Renal pelvis (tissue), 4 donors: ENCODE measurements around the gene RASL10B. TPM values are rescaled to one million over a fixed set of nuclear protein-coding genes. Genes with fewer than 3 reads are reported as not detected.

ENCODE experiments used
- DNase-seq: peaks from one replicate; pipeline ENCODE4 v3.0.0-alpha.2; 2013
- polyA plus RNA-seq, 3 donors: library from polyadenylated mRNA; unstranded; fragments of 120-200 nt; gene quantifications; one replicate each; pipeline ENCODE4 v1.2.1, GENCODE V29; 2013; ENCODE audit not compliant: insufficient read length in 3 of 3

Gene RASL10B
- polyA plus RNA-seq, 3 donors = 12.4 to 17.1 (median 16.1) TPM

DNA sequence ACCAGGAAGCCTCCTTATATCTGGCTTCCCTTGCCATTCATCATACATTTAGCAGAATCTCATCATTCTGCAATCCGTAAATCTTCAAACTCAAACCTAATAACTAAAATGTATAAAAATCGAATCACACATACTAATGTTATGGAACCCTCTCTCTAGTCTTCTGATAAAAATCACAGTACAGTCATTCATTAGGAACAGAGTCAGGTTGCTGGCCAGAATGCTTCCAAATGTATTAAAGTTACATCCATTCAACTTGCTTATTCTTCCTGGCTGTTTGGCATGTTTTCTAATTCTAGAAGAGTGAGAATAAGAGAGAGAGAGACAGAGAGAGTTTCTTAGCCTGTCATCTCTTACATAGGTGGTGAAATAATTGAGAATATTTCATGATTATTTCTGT, 16.5 kb upstream of the RASL10B start:
- no peak for DNase-seq

DNA sequence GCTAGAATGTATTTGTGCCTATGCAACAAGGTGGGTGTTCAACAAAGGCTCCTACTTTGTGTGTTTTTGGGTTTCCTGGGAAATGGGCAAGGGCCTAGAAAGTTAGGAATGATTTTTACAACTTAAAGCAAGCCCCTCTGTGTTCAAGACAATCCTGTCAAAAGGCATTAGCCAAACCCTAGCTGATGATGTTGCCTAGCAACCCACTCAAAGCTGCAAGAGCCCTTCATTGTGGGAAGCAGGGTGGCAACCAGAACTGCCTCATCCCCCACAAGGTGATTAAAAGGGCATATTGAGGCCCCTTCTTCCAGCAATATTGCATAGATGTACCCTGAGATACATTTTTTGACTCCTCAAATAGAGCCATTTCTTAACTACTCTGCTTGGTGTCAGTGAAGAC, 16.0 kb upstream of the RASL10B start:
- no peak for DNase-seq

DNA sequence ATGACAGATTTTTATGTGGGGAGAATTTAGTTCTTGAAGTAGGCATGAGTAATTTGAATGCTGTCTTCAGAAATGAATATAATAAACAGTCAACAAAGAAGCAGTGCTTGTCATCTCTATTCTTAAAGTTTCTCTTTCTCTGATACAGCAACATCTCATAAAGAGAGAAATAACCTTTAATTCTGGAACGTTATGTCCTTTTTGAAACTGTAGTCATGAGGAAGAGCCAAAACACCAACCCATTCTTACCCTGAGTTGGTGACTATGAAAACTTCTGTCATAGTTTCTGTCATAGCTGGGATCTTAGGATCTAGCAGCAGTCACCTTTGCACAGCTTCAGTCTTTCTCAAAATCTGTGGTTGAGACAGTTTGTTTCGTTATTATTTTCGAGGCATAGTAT, 15.3 kb upstream of the RASL10B start:
- no peak for DNase-seq

DNA sequence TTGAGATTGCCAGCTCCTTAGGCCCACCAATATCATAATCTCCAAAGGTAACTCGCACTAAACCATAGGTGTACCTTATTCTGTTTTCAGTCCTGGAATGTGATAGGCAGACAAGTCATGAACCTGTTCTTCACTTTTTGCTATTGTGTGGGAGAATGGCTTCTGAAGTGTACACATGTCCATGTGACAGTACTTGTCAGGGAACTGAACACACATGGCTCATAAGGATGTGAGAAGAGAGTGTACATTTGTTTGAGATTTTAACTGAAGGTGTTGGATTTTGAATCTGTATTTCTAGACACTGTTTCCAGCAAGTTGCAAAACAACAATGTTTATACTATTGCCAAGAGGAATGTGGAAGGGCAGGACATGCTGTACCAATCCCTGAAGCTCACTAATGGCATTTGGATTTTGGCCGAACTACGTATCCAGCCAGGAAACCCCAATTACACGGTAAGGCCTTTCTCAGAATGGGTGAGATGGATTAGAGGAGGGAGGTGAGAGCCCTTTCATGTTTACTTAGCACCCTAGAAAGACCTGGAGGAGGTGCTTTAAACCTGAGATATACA, 14.5 kb upstream of the RASL10B start:
- DNase-seq = no peak

DNA sequence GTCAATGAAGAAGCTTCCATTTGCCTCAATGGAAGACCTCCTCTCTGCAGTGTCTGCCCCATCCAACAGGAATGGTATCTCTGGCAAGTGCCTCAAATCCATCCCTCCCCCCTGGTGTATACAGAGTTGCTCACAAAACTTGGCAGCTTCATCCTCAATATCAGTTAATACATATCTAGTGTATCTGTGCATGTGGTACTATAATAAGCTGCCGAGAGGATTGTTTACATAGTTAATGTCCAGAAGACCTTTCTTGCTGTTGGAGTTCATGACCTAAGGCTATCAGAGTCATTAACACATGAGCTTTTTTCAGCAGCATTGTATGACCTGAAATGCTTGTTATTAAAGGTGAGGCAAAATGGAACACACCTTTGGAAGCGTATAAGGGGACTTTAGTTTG, 14.0 kb upstream of the RASL10B start:
- no peak for DNase-seq

DNA sequence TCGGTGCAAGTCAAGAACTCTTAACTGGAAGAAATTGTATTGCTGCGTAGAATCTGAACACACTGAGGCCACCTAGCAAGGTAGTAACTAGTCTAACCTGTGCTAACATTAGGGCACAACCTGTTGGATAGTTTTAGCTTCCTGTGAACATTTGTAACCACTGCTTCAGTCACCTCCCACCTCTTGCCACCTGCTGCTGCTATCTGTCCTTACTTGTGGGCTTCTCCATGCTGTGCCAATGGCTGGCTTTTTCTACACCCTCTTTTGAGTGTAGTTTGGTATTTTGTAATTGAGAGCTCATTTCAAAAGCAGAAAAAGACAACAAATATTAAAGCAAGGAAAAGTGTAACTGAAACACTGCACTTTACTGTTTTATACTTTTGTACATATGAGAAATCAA, 7.7 kb upstream of the RASL10B start:
- no peak for DNase-seq

DNA sequence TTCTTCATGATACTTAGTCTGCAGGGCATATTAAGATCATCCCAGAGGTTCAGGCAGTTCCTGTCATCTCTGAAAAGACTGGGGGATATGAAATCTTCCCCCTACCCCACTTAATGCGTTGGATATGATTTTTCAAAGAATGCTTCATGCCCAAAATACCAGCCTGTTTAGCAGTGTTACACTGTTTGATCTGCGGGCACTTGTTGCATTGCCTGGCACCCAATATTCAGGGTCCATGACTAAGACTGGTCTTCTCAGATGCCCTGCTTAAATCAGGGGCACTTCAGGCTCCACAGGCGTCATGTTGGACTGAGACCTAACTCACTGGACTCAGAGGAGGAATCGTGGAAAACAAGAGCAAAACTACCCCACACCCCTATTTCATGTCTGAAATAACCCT, 6.4 kb upstream of the RASL10B start:
- no peak for DNase-seq

DNA sequence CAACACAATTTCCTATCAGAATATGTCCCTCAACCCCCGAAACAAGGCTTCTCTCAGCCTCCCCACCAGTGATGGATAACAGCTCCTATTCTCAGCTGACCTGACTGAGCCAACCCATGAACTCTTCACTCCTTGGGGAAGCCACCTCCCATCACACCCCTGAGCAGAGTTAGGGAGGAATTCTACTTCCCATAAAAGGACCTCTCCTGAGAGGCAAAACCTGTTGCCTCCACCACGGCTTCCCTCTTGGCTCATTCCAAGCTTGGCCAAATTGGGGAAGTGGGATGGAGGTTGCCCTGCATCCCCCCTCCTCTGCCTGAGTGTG, 5.7 kb upstream of the RASL10B start:
- no peak for DNase-seq

DNA sequence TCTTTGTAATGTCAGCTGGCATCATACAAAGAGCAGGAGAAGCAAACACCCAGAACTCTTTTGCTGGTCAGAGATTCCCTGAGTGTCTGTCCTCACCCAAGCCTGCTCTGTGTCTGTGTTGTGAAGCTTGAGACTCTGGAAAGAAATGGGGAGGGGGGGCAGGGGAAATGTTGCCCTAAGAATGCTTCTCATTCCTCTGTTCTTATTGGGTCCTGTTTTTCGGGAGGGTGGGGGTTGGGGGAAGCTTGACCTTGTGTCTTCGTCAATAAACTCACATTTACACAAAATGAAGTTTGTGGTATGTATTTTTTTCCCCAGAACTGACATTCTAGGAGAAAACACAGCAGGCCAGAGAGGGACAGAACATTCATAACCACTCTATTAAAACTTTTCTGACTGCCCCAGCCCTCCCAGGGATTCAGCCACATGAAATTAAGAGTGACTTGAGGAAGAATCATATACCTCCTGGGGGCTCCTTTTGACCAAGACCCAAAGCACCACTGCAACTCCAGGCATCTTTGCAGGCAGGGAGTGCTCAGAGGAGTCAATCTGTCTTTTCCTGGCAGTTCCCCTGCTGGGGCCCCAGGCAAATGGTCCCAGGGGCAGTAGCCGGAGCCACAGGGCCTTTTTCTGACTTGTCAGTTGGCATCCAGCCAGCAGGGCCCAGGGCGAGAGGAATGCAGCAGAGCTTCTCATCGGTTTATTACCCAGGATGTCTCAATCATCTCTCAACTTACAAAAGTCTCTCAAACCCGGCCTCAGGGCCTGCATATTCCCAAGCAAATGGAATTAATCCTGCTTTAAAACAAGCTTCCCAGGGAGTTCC, 5.1 kb upstream of the RASL10B start:
- peak; percentile 71 for DNase-seq

DNA sequence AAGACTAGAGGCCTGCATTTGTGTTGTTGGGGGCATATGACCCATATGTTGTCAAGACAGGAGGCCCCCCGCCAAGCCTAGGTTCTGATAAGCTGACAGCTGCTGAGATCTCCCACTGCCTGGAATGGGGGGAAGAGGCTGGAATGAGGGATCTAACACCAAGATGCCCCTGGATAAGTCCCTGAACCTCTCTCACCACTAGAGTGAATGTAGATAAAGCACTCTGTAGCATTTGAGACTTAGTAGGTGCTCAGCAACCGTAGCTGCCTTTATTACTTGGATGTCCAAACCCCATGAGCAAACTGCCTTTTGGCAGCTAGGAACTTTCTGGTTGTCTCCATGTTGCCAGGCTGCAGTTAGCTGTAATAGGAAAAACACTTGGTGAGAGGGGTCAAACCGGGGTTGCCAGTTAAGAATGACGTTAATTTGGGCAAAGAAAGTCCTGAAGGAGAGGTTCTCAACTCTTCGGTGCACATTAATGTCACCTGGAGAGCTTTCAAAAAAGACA, 4.4 kb upstream of the RASL10B start:
- no peak for DNase-seq

DNA sequence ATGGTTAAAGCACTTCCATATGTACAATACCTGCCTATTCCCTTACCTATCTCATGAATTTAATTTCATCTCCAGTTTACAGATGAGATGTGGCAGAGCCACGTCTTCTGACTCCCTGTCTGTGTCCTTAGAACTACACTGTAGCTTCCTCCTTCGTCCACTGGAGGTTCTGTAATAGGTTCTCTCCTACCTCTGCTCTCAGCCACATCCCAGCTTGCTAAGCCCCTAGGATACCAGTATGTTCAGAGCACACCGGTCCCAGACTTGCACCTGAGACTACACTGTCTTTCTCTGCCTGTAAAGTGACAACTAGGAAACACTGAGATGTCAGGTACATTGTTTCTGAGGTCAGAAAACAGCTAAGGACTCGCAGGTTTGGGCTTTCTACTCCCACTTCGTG, 3.8 kb upstream of the RASL10B start:
- DNase-seq = no peak

DNA sequence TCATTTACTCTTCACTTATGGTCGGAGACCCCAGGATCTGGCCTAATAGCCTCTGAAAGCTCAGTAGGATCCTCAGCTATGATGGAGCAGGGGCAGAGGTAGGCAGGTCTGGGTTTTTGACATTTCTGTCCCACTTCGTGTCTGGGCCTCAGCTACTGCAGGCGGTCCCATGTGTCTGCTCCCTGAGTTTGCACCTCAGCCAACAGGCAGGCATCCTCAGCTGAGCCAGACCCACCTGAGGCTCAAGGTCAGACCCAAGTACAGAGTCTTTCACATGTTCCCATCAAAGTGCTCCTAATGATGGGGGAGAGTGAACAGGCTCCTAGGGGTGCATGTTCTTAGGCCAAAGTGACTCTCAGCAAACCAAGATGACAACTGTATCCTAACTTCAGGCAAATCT, 2.9 kb upstream of the RASL10B start:
- no peak for DNase-seq

DNA sequence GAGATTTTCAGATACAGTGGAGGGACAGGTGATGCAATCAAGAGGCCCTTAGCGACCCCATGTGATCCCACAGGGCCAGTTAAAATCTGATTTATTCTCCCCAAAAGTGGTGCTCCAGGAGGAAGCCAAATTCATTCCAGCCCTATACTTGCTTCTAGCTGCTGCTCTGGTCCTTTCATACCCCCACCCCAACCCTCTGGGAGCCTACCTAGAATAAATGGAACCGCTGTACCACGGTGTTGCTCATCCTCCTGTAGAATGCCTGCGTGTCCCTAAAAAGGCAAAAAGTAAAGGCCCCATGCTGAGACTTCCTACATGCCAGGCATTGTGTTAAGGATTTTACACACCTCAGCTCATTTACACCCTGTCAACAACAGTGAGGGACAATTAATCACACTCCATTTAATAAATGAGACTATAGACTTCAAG, 2.0 kb upstream of the RASL10B start:
- DNase-seq = no peak

DNA sequence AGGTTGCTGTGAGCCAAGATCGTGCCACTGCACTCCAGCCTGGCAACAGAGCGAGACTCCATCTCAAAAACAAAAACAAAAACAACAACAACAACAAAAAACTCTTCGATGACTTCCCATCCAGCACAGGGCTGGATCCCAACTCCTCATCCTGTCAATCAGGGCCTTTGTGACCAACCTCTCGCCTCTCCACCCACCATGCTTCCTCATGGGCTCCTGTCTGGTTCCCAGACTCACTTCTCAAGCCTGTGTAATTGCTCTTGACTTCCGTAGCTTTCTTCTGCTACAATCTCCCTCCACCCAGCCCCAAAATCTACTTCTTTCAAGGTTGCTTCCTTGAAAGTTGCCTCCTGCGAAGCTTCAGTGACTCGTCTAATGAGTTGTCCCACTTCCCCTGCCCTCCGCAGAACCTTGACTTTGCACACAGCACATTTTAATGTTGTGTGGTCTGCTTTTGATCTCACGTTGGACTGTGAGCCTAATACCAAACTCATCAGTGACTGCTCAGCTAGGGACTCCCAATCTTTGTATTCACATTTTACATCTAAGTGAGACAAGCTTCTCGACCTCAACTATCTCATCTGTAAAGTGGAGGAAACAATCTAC, 936 bp upstream of the RASL10B start:
- no peak for DNase-seq

DNA sequence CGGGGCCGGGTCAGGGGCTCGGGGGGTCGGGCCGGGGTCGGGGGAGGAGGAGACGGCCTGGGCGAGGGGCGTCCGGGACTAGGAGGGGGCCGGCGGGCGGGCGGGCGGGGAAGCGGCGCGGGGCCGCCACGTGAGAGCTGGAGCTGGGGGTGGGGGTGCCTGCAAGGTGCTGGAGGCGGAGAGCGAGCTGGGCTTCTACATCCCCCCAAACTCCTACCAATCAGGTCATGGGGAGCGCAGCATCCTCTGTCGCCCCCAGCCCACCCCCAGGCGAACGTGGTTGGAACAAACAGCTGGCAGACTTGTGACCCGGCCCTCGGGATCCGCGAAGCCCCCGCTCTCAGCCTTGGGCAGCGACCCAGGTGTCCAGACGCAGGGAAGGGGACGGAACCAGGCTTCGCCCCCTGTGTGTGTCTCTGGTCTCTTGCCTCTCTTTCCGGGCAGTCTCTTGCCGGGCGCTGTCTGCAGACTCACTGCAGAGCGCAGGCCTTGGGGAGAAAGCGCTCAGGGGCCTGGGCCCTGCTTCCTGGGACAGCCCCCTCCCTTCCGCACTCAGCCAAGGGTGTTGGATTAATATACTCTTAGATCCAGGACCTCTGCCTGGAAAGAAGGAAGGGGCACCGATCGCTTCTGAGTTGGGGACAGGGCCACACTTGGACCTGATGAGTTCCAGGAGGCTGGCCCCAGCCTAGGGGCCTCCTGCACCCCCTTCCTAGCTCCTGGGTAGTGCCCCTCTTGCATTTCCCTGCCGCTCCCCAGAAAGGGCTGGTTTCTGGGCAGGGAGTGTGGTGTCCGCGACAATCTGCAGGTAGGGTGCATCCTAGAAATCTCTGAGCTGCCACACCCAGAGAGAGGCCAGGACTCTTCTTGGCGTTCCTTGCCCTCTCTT, 722 bp downstream of the RASL10B start:
- no peak for DNase-seq

DNA sequence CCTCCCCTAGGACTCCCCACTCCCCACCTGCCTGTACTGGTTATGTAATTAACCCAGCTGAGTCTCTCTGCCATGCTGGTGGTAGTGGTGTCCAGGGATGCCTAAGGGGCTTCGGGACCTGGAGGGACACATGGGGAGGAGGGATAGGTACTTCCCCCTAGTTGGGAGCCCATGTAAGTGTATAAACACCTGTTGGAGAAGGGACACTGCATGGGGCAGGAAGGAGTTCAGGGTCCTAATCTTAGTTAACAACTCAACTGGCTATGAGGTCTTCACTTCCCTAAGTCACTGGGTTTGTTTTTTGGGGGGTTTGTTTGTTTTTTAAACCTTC, 1.3 kb downstream of the RASL10B start:
- no peak for DNase-seq

DNA sequence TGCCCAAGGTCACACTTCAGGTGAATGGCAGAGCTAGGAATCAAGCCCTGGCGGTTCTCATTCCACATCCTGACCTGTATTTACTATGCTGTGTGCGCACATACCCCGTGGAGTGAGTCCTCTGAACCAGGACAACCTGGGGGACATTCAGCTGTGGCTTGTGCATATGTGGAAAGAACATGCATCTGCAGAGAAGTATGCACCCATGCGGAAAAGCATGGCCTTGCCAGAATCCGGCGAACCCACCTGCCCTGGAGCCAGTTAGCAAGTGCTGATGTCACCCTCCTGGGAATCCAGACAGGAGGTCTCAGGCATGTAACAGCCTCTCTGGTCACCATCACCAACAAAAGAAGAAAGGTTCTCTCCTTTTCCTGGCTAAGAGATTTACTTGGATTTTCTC, 1.9 kb downstream of the RASL10B start:
- no peak for DNase-seq

DNA sequence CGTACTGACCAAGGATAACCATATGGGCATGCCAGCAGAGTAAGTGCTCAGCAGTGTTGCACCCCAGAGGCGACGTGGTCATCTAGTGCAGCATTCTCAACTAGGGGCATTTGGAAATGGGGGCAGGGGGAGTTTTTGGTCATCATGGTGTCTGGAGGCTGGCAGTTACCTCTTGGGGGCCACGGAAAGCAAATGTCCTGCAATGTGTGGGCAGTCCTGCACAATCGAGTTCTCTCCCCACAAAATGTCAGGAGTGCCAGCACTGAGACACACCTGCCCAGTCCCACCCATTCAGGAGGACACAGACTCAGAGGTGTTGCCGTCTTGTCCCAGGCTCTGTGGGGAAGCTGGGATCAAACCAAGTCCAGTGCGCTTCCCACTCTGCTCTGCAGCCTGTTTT, 3.0 kb downstream of the RASL10B start:
- DNase-seq = no peak

DNA sequence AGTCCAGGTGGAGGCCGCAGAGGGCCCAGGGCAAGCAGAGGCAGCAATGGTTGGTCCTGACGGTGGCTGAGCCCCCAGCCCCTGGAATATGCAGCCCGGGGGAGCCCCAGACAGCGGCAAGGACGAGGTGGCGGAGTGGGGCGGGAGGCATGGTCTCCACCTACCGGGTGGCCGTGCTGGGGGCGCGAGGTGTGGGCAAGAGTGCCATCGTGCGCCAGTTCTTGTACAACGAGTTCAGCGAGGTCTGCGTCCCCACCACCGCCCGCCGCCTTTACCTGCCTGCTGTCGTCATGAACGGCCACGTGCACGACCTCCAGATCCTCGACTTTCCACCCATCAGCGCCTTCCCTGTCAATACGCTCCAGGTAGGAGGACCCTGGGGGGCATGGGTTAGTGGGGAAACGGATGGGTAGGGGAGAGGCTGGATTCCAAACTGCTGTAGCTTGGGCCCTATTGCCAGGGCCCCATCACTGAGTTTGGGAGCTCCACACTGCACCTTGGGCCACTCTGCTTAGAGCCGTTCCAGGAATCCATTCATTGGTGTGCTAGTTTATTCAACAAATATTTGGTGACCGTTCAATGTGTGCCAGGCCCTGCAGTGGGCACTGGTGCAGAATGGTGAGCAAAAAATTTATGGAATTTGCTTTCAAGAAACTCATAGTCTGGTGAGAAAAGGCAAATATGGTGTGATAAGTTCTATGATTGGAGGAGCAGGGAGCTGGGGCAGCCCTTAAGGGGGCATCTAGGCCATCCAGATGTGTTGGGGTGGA, 3.8 kb downstream of the RASL10B start:
- DNase-seq = no peak

DNA sequence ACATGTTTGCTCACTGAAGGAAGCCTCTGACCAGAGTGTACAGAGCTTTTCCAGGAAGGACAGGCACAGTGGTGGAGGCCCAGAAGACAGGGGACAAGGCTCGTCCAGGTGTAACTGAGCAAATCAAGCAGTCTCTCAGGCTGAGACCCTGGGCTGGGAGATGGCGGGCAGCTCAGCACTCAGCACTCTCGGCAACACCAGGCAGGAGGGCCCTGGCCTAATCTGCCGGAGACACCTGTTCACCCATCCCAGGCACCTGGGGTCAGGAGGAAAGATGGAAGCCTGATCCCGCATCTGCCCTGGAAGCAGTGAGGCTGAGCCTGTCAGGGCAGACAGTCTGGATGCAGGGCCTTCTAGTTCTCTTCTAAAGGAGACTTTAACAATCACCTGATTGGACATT, 4.8 kb downstream of the RASL10B start:
- no peak for DNase-seq

DNA sequence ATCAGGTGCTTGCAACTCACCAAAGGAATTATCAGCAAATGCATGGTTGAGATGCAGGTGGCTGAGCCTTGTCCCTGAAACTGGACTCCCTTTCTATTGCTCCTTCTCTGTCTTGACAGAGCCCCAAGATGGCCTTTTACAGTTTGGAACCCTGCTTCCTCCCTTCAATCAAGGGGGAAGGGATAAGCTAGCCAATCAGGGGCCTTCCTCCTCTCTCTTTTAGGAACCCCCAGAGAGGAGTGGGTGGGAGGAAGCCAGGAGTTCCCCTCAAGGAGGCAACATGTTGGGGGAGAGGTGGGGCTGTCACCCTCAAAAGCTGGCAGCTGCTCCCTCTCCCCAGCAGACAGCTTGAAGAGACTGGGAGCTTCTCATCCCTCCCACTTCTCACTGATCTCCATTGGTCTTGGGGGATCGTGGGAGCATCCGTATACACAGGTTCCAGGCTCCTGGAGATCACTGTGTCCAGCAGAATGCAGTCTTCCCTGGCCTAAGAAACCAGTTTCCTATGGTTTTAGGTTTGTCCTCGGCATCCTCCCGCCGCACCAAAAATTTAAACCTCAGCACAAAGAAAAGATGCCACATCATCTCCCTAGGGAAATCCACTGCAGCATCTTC, 7.2 kb downstream of the RASL10B start:
- DNase-seq = no peak
